GM12892 (cell line): ENCODE results near the gene VSIG10.

Experiments used
- POLR2A ChIP-seq: IDR thresholded peaks from 2 replicates; pipeline ENCODE4 v1.6.1; 2011; ENCODE audit warnings: low read depth, low read length, control low read depth
- POLR2AphosphoS5 ChIP-seq: IDR thresholded peaks from 2 replicates; pipeline ENCODE4 v1.6.1; 2011; ENCODE audit warnings: low read depth, low read length, control low read depth

DNA sequence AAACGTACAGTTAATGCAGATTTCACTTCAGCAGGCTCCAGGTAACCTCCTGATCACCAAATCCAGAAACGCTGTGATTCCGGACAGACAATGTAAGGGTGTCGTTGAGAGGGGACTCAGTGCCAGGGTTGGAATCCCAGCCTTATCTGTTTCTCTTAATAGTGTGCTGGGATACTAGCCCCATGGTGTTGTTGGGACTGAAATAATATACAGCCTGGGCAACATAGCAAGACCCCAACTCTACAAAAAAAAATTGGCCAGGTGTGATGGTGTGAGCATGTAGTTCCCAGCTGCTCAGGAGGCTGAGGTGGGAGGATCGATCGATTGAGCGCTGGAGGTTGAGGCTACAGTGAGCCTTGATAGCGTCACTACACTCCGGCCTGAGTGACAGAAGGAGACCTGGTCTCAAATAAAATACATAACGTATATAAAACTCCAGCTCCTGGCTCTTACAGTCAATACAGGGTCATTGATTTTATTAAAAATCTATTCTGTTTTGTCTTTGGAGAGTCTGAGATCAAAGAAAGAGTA is 33.4 kb upstream of the VSIG10 start:
- no peak for TF ChIP-seq POLR2A
- TF ChIP-seq POLR2AphosphoS5, result no peak
